ENCODE results near the gene CEP112. TPM values are rescaled to one million over a fixed set of nuclear protein-coding genes. Genes with fewer than 3 reads are reported as not detected.

The CEP112 gene
- total and polyA plus RNA-seq, 2 of the 4 experiments (the other 2 are of a cell fraction), result 2.5 to 5.6 TPM

DNA sequence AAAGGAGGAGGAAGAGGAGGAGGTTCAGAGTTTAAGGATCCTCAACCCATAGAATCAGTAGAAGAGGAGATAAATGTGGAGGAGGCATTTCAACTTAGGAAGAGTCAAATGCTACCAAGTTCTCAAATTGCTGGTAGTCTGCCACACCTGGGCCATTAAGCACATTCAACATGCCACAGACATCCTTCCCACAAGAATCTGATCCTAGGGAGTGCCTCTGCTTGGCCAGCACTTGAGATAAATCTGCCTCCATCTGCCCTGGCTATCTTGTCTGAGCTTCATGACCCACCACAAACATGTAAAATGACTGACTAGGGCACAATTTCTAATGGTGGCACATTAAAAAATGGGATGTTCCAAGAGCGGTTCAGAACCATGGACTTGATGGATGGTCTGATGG, 593.2 kb downstream of the CEP112 start:
- no peak for TF ChIP-seq SMC3 (IDR thresholded peaks at IDR 0.05; ENCODE audit: low read depth, low read length)
- TF ChIP-seq CHD1 (IDR thresholded peaks at IDR 0.05; ENCODE audit: low read depth, low read length), result no peak
- TF ChIP-seq, protein P1, sequence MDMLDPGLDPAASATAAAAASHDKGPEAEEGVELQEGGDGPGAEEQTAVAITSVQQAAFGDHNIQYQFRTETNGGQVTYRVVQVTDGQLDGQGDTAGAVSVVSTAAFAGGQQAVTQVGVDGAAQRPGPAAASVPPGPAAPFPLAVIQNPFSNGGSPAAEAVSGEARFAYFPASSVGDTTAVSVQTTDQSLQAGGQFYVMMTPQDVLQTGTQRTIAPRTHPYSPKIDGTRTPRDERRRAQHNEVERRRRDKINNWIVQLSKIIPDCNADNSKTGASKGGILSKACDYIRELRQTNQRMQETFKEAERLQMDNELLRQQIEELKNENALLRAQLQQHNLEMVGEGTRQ (IDR thresholded peaks at IDR 0.05; ENCODE audit: low read depth, low read length), result no peak
- TF ChIP-seq RAD21 (IDR thresholded peaks at IDR 0.05; ENCODE audit: low read length), result no peak
- TF ChIP-seq MAZ (IDR thresholded peaks at IDR 0.05; ENCODE audit: borderline replicate concordance, low read depth, low read length), result no peak
- TF ChIP-seq RCOR1 (IDR thresholded peaks at IDR 0.05; ENCODE audit: insufficient replicate concordance, low read length), result no peak
- no peak for TF ChIP-seq CEBPB (IDR thresholded peaks at IDR 0.05; ENCODE audit: low read depth, low read length)
- no peak for TF ChIP-seq POLR2A (IDR thresholded peaks at IDR 0.05; ENCODE audit: low read depth, low read length)
- H3K56ac ChIP-seq (ENCODE audit: extremely low read depth, insufficient read depth, low read length), result no peak overlapping the region

More for the DNA sequence above, 593.2 kb downstream of the CEP112 start:
- H2AK5ac ChIP-seq (ENCODE audit: low read depth, low read length), result no peak overlapping the region
- H3K9ac ChIP-seq (ENCODE audit: low read depth, low read length), result no peak overlapping the region
- H2BK15ac ChIP-seq (ENCODE audit: low read depth, low read length), result no peak overlapping the region
- no peak overlapping the region for H2BK120ac ChIP-seq (ENCODE audit: low read depth, low read length)
- BruUV-seq (replicated peaks), result no TSS peak
- no peak overlapping the region for H3K27ac ChIP-seq (ENCODE audit: insufficient read depth, low read length)
- H3K27me3 ChIP-seq (ENCODE audit: control insufficient read depth, insufficient read depth, low read length), result peaks cover 16% of the 10 kb centered on the region
- H3K23ac ChIP-seq (ENCODE audit: low read depth, low read length), result no peak overlapping the region
- ATAC-seq (ENCODE audit: low read depth) (no peak), DNase-seq (no peak)
- no peak overlapping the region for H2BK20ac ChIP-seq (ENCODE audit: low read depth, low read length)
- H4K20me1 ChIP-seq (ENCODE audit: insufficient read depth, low read length), result no peaks in the 10 kb centered on the region
- no peak overlapping the region for H2AK9ac ChIP-seq (replicated peaks; ENCODE audit: low read depth, low read length, poor library complexity)
- ChIA-PET POLR2A (ENCODE audit: unreplicated experiment) (no interaction called here), CTCF (no interaction called here)
- dilution Hi-C loops (cut with HindIII; ENCODE audit: low sequenced_read_pairs, unreplicated experiment) (no loop called here), in situ Hi-C loops (cut with MboI; ENCODE audit: low sequenced_read_pairs) (no loop called here), intact Hi-C loops (cut with micrococcal nuclease) (no loop called here)
- no peaks in the 10 kb centered on the region for H3K9me3 ChIP-seq (ENCODE audit: control insufficient read depth, insufficient read depth, low read length)
- H3K4me3 ChIP-seq (ENCODE audit: insufficient read depth, low read depth, low read length), result no peak overlapping the region
- H4K5ac ChIP-seq (ENCODE audit: low read depth, low read length), result no peak overlapping the region
- WGBS, 2 experiments (ENCODE audit: extremely low coverage in 2 of 2, insufficient read length in 1 of 2), result no CpG with 5 or more reads among the region's 1 CpG
- H2BK5ac ChIP-seq (ENCODE audit: low read depth, low read length, poor library complexity, severe bottlenecking), result no peak overlapping the region
- H3K4ac ChIP-seq (ENCODE audit: low read depth, low read length), result no peak overlapping the region
- H3K4me2 ChIP-seq (ENCODE audit: low read depth, low read length), result no peak overlapping the region
- H3K18ac ChIP-seq (ENCODE audit: low read depth, low read length), result no peak overlapping the region
- no peaks in the 10 kb centered on the region for H3K79me1 ChIP-seq (ENCODE audit: low read depth in 1 of 2, low read length in 2 of 2)
- H4K8ac ChIP-seq (ENCODE audit: low read depth in 2 of 2, low read length in 2 of 2), result no peak overlapping the region
- no peaks in the 10 kb centered on the region for H3K9me1 ChIP-seq (ENCODE audit: insufficient read depth, low read length)
- H3K36me3 ChIP-seq (ENCODE audit: control insufficient read depth, insufficient read depth, low read length), result no peaks in the 10 kb centered on the region
- H3K4me1 ChIP-seq (ENCODE audit: control insufficient read depth, insufficient read depth, low read length), result no peaks in the 10 kb centered on the region; the same call in 1 of the 2 replicates
- no peak overlapping the region for H4K91ac ChIP-seq (ENCODE audit: insufficient read depth, low read depth, low read length)
- no peak overlapping the region for H3K14ac ChIP-seq (replicated peaks; ENCODE audit: low read depth, low read length)
- no peak overlapping the region for H2AFZ ChIP-seq (replicated peaks; ENCODE audit: low read length, poor library complexity)

All from IMR-90 (cell line).